ENCODE results near the gene YES1.
"Not testable (repeated sequence)": the region's sequence is repeated elsewhere in the genome, so short reads cannot be mapped to it uniquely, and the experiment has no call there.

- not testable (repeated sequence) for TF ChIP-seq CTCF (conservative IDR thresholded peaks at IDR 0.05; ENCODE audit: low read length); EZH2phosphoT487 (IDR thresholded peaks at IDR 0.05; ENCODE audit: borderline replicate concordance, low read depth, low read length)
These were observed 52.2 kb downstream of the YES1 start for GRCh38 chr18:759864-760263.

Measured in OCI-LY7 (cell line).